ENCODE measurements around the gene CFD.
"Not testable (repeated sequence)": the region's sequence is repeated elsewhere in the genome, so short reads cannot be mapped to it uniquely, and the experiment has no call there.

CFD gene

DNA sequence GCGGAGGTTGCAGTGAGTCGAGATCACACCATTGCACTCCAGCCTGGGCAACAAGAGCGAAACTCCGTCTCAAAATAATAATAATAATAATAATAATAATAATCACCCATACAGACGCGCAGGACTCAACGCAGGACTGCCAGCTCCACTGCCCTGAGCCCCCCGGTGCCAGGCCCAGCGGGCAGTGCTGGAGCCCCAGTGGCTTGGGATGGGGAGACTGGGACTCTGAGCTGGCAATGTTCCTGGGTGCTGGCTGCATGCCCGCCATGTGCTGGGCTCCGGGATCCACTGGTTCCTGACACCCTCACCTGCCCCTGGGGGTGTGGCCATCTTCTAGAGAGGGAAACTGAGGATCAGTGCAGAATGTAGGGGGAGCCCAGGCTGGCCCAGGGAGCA lies 32.2 kb upstream of the CFD start:
- no peak for DNase-seq

DNA sequence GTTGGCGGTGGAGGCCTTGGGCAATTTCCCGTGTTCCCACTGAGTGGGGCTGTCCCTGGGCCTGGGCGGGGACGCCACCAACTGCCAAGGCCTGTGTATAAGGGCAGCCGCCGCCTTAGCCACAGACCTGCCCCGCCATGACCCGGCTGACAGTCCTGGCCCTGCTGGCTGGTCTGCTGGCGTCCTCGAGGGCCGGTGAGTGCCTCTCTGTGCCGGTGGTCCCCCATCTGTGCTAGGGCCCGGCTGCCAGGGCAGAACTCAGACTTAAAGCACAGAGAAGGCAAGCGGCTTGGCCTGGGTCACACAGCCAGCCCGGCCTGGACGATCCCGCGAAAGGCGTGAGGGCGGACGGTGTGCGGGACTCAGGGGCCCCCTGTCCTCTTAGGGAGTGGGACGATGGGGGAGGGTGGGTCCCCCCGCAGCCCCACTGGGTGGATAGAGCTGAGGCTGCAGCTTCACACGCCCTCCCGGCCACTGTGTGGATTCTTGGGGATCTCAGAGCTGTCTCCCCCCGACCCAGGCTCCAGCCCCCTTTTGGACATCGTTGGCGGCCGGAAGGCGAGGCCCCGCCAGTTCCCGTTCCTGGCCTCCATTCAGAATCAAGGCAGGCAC lies 31.6 kb upstream of the CFD start, which contains the start of gene AZU1:
Gene AZU1, plus strand, starts transcription at position 128 of the 612 bp plus-strand sequence. Its CDS starts 10 bp downstream, at position 138.
- no peak for DNase-seq

DNA sequence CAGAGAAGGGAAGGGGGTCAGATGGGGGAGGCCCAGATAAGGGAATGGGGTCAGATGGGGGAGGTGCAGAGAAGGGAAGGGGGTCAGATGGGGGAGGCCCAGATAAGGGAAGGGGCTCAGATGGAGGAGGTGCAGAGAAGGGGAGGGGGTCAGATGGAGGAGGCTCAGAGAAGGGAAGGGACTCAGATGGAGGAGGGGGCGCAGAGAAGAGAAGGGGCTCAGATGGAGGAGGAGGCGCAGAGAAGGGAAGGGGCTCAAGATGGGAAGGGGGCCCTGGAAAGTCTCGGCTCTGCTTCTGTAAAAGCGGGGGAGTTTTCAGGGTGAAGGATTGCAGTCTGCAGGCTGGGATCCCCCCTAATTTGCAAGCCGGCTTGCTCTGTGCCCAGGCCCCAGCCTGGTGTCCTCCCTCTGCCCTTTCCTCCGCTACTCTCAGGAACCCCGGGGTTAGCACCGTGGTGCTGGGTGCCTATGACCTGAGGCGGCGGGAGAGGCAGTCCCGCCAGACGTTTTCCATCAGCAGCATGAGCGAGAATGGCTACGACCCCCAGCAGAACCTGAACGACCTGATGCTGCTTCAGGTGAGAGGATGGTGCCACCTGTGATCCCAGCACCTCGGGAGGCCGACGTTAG lies 30.2 kb upstream of the CFD start:
- DNase-seq, result no peak

DNA sequence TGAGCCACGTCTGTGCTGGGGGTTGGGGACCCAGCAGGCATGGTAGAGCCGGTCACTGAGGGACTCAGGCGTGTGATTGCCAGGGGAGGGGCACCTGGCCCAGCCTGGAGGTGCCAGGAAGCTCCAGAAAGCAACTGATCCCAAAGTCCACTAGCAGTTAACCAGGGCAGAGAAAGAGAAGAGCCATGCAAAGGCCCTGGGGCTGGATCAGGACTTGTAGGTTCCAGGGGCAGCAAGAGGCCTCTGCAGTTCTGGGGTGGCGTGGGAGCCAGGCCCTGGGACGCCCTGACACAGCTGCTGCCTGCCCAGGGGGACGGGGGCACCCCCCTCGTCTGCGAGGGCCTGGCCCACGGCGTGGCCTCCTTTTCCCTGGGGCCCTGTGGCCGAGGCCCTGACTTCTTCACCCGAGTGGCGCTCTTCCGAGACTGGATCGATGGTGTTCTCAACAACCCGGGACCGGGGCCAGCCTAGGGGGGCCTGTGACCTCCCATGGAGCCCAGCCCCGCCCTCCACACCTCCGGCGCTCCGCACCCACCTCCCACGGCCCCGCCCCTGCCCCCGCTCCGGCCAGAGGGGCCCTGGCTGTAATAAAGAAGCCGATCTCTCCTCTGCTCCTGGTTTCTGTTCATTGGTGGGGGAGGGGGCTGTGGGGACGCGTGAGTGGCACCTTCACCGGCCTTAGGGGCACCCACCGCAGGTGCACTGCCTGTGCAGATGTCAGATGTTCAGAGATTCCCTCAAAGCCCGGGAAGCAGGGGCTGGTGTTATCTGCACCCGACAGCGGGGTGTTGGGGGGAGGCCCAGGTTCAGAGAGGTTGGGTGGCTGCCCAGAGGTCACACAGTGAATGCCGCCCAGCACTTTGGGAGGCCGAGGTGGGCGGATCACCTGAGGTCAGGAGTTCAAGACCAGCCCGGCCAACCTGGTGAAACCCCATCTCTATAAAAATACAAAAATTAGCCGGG lies 27.8 kb upstream of the CFD start:
- DNase-seq, result no peak

DNA sequence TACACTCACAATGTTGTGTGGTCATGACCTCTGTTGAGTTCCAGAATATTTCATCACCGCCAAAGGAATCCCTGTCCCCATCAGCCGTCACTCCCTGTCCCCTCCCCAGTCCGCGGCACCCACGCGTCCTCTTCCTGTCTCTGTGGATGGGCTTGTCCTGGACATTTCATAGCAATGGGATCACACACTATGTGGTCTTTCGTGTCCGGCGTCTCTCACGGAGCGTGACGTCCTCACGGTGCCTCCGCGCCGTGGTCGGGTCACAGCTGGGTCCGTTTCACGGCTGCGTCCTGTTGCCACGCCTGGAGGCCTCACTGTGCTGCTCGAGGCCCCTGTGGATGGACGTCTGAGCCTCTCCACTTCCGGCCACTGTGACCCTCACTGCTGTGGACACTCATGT lies 25.2 kb upstream of the CFD start:
- no peak for DNase-seq

DNA sequence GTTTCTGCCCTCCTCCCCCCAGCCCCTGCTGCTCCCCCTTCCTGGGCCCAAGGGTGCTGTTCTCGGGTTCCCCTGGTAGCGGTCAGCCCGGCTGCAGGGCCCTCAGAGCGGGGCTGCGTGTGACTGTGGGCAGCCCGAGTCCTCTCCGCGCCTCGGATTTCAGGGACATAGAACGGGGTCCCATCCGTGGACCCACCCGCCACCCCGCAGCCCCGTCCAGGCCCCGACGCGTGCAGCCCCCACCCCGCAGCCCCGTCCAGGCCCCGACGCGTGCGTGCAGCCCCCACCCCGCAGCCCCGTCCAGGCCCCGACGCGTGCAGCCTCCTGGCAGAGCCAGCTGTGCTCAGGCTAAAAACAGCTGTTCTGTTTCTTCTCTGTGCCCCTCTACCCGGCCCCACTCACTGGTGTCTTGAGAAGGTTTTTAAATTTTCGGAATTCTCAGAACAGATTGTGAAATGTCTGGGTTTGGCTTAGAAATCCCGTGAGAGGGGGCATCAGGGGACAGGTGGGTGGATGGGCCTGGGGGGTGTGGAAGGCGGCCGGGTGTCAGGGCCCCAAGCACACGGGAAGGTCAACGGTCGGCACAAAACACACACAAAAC lies 24.2 kb upstream of the CFD start:
- no peak for DNase-seq

DNA sequence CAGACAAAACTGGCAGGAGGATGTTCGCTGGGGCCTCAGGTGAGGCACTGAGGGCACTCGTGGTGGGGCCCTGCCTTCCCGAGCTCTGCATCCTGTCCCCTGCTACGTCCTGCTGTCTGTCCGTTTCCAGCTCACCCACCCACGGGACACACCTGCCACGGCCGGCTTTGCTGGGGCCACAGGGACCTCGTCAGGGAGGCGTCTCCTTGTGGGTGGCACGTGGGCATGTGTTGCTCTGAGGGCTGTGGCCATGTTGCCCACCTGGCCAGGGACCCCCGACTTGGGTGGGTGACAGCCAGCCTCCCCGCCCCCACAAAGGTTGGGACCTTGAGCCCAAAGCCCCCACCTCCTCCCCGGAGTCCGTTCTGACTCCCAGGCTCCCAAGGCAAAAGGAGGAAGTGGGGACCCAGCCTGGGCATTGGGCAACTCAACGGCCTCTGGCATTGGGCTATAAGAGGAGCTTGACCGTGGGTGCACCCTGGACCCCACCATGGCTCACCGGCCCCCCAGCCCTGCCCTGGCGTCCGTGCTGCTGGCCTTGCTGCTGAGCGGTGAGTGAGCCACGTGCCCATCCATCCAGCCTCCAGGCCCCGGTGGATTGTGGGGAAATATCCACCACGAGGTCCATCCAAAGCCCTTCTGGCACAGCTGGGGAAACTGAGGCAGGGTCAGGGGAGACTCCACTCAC lies 18.8 kb upstream of the CFD start, which contains the start of gene PRTN3:
Gene PRTN3, plus strand, starts transcription at position 481 of the 688 bp plus-strand sequence. Its CDS starts 10 bp downstream, at position 491.
- DNase-seq, result no peak

DNA sequence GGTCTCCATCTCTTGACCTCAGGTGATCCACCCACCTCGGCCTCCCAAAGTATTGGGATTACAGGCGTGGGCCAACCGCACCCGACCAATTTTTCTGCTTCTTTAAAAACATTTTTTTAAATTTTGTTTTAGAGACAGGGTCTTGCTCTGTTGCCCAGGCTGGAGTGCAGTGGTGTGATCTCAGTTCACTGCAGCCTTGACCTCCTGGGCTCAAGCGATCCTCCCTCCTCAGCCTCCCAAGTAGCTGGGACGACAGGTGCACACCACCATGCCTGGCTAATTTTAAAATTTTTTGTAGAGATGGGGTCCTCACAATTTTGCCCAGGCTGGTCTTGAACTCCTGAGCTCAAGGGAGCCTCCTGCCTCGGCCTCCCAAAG lies 16.7 kb upstream of the CFD start:
- DNase-seq, result not testable (repeated sequence)

DNA sequence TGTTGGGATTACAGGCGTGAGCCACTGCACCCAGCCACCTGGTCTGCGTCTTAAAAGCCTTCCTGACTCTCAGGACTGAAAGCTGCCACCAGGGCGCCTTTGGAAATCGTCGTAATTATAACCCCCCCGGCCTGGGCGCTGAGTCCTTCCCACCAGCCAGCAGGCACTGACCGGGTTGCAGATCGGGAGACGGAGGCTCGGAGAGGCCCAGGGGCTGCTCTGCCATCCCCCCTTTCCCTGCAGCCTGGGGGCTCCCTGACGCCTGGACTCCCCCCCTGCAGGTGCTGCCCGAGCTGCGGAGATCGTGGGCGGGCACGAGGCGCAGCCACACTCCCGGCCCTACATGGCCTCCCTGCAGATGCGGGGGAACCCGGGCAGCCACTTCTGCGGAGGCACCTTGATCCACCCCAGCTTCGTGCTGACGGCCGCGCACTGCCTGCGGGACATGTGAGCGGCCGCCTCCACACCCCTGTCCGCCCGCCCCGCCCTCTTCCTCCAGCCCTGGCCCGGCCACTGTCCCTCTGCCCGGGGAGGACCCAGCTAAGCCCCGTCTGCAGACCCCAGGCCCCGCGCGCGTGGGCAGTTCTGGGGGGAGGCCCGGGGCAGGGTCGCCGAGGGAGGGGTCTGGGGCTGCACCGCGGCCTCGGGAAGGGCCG lies 16.2 kb upstream of the CFD start:
- no peak for DNase-seq

DNA sequence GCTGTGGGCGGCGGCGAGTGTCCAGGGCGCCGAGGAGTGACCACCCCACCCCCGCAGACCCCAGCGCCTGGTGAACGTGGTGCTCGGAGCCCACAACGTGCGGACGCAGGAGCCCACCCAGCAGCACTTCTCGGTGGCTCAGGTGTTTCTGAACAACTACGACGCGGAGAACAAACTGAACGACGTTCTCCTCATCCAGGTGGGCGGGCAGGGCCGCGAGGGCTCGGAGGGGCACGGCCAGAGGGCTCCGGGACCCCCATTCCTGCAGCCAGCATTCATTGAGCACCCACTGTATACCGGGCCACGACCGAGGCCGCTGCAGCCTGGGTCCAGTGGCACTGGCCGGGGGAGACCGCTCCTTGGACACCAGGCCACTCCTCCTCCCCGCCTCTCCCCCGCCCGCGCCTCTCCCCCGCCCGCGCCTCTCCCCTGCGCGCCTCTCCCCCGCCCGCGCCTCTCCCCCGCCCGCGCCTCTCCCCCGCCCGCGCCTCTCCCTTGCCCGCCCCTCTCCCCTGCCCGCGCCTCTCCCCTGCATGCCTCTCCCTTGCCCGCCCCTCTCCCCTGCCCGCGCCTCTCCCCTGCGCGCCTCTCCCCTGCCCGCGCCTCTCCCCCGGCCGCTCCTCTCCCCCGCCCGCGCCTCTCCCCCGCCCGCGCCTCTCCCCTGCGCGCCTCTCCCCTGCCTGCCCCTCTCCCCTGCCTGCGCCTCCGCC lies 15.5 kb upstream of the CFD start:
- DNase-seq, result no peak

DNA sequence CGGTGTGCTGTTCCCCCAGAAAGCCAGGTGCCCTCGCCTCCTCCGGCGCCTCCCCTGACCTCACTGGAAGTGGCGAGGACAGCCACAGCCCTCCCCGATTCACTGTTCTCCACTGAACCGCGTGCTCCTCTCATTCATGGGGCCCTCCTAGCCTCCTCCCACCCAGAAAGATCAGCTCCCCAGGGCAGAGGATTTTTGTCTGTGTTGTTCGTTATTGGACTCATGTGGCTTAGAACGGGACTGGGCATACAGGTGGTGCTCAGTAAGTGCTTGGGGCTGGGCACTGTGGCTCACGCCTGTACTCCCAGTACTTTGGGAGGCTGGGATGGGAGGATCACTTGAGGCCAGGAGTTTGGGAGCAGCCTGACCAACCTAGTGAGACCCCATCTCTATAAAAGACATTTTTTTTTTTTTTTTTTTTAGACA lies 14.9 kb upstream of the CFD start:
- DNase-seq, result no peak

DNA sequence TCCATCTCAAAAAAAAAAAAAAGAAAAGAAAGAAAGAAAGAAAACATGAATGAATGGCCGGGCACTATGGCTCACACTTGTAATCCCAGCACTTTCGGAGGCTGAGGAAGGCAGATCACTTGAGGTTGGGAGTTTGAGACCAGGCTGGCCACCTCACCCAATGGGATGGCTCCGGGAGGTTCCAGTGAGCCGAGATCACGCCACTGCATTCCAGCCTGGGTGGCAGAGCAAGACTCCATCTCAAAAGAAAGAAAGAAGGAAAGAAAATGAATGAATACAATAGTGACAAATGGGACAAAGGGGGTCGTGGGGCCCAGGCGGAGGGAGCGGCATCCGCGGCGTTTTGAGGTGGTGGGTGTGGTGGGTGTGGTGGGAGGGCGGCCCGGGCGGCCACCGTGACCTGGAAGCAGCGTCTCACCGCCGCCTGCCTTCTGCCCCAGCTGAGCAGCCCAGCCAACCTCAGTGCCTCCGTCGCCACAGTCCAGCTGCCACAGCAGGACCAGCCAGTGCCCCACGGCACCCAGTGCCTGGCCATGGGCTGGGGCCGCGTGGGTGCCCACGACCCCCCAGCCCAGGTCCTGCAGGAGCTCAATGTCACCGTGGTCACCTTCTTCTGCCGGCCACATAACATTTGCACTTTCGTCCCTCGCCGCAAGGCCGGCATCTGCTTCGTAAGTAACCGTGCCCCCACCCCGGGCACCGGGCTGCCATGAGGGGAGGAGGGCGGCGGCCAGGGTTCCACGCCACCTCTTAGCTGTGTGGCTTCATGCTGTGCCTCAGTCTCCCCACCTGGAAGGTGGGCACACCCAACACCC lies 13.6 kb upstream of the CFD start:
- DNase-seq, result no peak

DNA sequence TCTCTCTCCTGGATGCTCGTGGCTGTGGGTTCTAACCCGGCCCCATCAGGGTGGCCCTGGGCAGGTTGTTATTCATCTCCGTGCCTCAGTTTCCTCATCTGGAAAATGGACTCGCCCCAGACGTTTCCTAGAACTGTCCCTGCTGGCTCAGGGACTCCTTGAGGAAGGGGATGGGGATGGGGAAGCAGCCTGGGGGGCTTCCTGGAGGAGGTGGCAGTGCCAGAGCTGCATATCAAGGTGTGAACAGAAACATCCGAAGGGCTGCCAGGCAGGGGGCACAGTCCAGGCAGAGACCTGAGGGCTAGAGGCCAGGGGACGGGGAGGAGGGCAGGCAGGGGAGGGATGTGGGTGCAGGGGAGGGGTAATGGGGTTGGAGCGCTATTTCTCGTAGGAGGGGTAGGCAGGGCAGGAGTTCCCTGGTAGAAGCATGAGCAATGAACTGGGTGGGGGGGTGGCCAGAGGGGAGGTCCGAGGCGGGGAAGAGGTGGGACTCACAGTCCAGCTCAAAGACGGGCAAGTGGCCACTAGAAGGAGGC lies 11.0 kb upstream of the CFD start:
- no peak for DNase-seq

DNA sequence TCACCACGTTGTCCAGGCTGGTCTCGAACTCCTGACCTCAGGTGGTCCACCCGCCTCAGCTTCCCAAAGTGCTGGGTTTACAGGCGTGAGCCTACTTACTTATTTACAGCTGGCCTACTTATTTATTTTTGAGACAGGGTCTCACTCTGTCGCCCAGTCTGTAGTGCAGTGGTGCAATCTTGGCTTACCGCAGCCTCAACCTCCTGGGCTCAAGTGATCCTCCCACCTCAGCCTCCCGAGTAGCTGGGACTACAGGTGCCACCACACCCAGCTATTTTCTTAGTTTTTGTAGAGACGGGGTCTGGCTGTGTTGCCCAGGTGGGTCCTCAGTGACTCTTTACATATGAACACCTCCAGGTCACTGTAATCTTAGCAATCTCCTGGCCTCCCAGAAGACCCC lies 10.3 kb upstream of the CFD start:
- DNase-seq, result not testable (repeated sequence)

DNA sequence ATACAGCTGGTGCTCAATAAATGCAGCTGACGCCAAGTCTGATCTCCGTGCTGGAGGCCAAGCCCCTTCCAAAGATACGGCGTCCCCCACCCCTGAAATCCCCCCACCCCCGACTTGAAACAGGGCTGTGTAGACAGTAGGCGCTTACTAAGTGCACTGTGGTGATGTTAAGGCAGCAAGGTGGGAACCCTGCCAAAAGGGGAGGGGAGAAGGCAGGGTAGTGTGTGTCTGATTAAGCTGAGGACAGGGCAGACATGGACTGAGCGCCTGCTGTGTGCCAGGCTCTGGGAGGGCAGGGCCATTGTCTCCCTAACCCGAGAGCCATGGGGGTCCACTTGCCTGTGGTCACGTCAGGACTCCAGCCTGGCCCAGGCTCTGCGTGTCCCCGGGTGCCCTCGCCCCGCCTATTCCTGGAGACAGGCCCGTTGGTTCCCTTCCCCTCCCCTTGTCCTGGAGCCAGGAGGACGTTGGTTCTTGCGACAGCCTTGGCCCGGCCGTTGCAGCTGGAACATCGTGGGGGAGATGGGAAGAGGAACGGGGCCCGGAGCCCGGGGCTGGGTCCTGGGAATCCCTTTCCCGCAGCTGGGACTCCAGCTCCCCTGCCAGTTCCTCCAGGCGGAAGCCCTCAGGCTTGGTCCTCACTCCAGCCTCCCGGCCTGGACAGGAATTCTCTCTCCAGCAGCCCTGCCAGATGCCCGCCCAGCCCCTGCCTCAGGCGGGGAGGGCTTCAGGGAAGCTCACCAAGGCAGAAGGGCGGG lies 9.1 kb upstream of the CFD start:
- DNase-seq, result no peak

DNA sequence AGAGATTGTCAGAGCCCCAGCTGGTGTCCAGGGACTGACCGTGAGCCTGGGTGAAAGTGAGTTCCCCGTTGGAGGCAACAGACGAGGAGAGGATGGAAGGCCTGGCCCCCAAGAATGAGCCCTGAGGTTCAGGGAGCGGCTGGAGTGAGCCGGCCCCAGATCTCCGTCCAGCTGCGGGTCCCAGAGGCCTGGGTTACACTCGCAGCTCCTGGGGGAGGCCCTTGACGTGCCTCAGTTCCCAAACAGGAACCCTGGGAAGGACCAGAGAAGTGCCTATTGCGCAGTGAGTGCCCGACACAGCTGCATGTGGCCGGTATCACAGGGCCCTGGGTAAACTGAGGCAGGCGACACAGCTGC lies 8.5 kb upstream of the CFD start:
- DNase-seq, result no peak

DNA sequence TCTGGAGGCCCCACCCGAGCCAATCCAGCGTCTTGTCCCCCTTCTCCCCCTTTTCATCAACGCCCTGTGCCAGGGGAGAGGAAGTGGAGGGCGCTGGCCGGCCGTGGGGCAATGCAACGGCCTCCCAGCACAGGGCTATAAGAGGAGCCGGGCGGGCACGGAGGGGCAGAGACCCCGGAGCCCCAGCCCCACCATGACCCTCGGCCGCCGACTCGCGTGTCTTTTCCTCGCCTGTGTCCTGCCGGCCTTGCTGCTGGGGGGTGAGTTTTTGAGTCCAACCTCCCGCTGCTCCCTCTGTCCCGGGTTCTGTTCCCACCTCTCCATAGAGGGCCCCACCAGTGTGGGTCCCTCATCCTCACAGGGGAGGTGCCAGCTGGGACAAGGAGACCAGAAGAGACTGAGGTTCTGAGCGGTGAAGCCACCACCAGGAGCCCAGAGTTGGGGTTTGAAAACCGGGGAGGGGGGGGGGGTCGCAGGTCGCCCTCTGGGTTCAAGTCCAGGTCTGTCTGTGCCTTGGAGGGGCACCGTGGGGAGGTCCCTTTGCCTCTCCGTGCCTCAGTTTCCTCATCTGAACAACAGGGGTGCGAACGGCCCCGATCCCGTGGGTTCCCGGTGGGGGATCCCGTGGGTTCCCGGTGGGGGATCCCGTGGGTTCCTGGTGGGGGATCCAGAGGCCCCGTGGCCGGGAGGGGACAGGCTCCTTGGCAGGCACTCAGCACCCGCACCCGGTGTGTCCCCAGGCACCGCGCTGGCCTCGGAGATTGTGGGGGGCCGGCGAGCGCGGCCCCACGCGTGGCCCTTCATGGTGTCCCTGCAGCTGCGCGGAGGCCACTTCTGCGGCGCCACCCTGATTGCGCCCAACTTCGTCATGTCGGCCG lies 7.1 kb upstream of the CFD start, which contains the start of gene ELANE:
Gene ELANE, plus strand, starts transcription at position 168 of the 878 bp plus-strand sequence. Its CDS starts 26 bp downstream, at position 194.
- no peak for DNase-seq

DNA sequence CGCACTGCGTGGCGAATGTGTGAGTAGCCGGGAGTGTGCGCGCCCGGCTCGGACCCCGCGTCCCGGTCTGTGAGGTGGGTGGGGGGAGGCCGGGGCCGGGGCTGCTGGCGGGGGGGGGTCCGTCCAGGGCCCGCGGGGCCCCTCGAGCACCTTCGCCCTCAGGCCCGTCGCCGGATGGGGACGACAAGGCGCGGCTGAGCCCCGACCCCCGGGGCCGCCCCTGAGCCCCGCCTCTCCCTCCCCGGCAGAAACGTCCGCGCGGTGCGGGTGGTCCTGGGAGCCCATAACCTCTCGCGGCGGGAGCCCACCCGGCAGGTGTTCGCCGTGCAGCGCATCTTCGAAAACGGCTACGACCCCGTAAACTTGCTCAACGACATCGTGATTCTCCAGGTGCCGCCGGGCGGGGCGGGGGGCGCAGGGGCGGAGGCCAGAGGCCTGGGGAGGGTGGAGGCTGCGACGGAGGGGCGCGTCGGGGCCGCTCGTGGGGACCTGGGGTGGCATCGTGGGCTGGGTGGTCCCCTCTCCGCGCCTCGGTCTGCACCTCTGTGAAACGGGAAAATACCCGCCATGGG lies 6.4 kb upstream of the CFD start:
- DNase-seq, result no peak

Data from stimulated activated naive CD4-positive, alpha-beta T cell treated with Interleukin-2 at 50 U/mL for 16 hours (primary cell).